GM21717 (cell line): ENCODE results near the gene THBS2.

Experiments used
- ATAC-seq: cut with Tn5 transposase; IDR thresholded peaks from one replicate; pipeline ENCODE4 v1.9.1; 2021; ENCODE audit warnings: mild to moderate bottlenecking, moderate library complexity; ENCODE audit not compliant: unreplicated experiment

The THBS2 gene

GRCh38 chr6:169251371-169251802 lies 2.3 kb downstream of the THBS2 start:
- ATAC-seq = no peak

GRCh38 chr6:169250660-169251059 lies 3.0 kb downstream of the THBS2 start:
- no peak for ATAC-seq

- no peak for ATAC-seq
Observed at GRCh38 chr6:169249057-169249456, 4.6 kb downstream of the THBS2 start.

- no peak for ATAC-seq
Observed at GRCh38 chr6:169248521-169248971, 5.1 kb downstream of the THBS2 start.

GRCh38 chr6:169247991-169248390 lies 5.7 kb downstream of the THBS2 start:
- no peak for ATAC-seq

GRCh38 chr6:169247419-169247818 lies 6.2 kb downstream of the THBS2 start:
- no peak for ATAC-seq

GRCh38 chr6:169246445-169246844 lies 7.2 kb downstream of the THBS2 start:
- ATAC-seq = no peak

- no peak for ATAC-seq
Observed at GRCh38 chr6:169244684-169245383, 8.8 kb downstream of the THBS2 start.

GRCh38 chr6:169243661-169244060 lies 10.0 kb downstream of the THBS2 start:
- ATAC-seq = no peak

- ATAC-seq = no peak
Observed at GRCh38 chr6:169243186-169243585, 10.5 kb downstream of the THBS2 start.

GRCh38 chr6:169241688-169242350 lies 11.8 kb downstream of the THBS2 start:
- no peak for ATAC-seq

- no peak for ATAC-seq
Observed at GRCh38 chr6:169240591-169241390, 12.9 kb downstream of the THBS2 start.

- ATAC-seq = no peak
Observed at GRCh38 chr6:169240125-169240524, 13.5 kb downstream of the THBS2 start.

GRCh38 chr6:169239181-169239580 lies 14.5 kb downstream of the THBS2 start:
- no peak for ATAC-seq

GRCh38 chr6:169238766-169239165 lies 14.9 kb downstream of the THBS2 start:
- ATAC-seq = no peak

GRCh38 chr6:169237496-169238134 lies 16.0 kb downstream of the THBS2 start:
- ATAC-seq = no peak

- ATAC-seq = no peak
Observed at GRCh38 chr6:169236988-169237387, 16.7 kb downstream of the THBS2 start.

- ATAC-seq = no peak
Observed at GRCh38 chr6:169236545-169236944, 17.1 kb downstream of the THBS2 start.

GRCh38 chr6:169235286-169235685 lies 18.4 kb downstream of the THBS2 start:
- no peak for ATAC-seq

- no peak for ATAC-seq
Observed at GRCh38 chr6:169234634-169235033, 19.0 kb downstream of the THBS2 start.

- no peak for ATAC-seq
Observed at GRCh38 chr6:169233832-169234231, 19.8 kb downstream of the THBS2 start.
